Thoracic aorta (tissue), 2 donors: ENCODE data around the gene RGS16. TPM values are rescaled to one million over a fixed set of nuclear protein-coding genes. Genes with fewer than 3 reads are reported as not detected.

Experiments
- ATAC-seq: fragments of 150-250 bp; one replicate; pipeline ENCODE4 v1.8.0; 2017; ENCODE audit warnings: low read depth; ENCODE audit not compliant: insufficient number of reproducible peaks, low FRiP score
- DNase-seq: peaks from one replicate; pipeline ENCODE4 v3.0.0-alpha.2; 2020; ENCODE audit warnings: low spot score
- H3K27ac ChIP-seq, 2 donors: fragments of 200-600 bp; sonication (generic); 1 replicate in 1 of 2; 2 replicates in 1 of 2; pipeline ENCODE4 v1.5.1; 2016; ENCODE audit warnings: mild to moderate bottlenecking in 2 of 2, moderate library complexity in 2 of 2
- H3K27me3 ChIP-seq: fragments of 200-600 bp; sonication (generic); replicated peaks from 2 replicates; pipeline ENCODE4 v1.6.0; 2016; ENCODE audit warnings: mild to moderate bottlenecking; ENCODE audit not compliant: insufficient read depth
- H3K36me3 ChIP-seq: fragments of 200-600 bp; sonication (generic); one replicate; pipeline ENCODE4 v1.5.1; 2016
- H3K4me1 ChIP-seq, 2 donors: fragments of 200-600 bp; sonication (generic); 1 replicate in 1 of 2; 2 replicates in 1 of 2; pipeline versions ENCODE4 v1.5.1 to v1.6.0; 2016; ENCODE audit warnings: low read depth in 2 of 2, mild to moderate bottlenecking in 1 of 2; ENCODE audit not compliant: control insufficient read depth in 1 of 2
- H3K4me3 ChIP-seq: fragments of 200-600 bp; sonication (generic); 2 replicates; pipeline ENCODE4 v1.5.1; 2016; ENCODE audit warnings: mild to moderate bottlenecking
- H3K9me3 ChIP-seq: fragments of 200-600 bp; sonication (generic); 2 replicates; pipeline ENCODE4 v1.5.1; 2016
- CTCF ChIP-seq: fragments of 200-600 bp; sonication (generic); IDR thresholded peaks from one replicate; pipeline ENCODE4 v1.5.1; 2019; ENCODE audit warnings: antibody characterized with exemption
- total RNA-seq, 2 donors: library from RNA; depleted of rRNA; stranded (reverse); fragments of >200 nt; gene quantifications; one replicate each; pipeline versions ENCODE4 v1.1.0 to v1.2.3, GENCODE V29; 2016

RGS16 gene
- total RNA-seq, 2 donors from 2014 or later, result 8.8 to 15.2 TPM

DNA sequence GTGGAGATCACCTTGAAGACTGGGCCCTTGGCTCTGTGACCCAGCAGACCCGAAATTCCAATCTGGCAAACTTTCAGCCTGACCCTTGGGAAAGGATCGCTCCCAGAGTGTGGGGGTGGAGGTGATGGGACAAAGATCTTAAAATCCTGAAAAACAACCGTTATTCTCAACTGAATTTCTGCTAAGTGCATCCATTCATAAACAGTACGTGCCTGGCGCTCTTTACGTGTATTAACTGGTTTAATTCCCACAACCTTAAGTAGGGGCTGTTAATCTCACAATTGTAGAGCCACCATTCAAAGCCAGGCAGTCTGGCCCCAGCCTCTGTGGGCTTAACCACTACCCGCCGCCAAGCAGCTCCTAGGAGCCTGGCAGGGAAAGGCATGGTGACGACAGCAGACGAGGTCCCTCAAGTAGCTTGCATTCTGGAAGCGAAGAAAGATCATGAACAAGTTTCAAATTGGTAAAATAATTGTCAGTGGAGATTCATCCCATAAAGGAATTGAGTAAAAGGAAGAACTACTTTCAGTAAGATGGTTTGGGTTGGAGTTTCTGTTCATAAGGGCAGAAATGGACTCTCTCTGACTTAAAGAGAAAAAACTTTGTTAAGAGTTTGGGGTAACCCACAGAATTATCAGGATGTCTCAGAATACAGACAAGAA lies 11.4 kb upstream of the RGS16 start:
- H3K27me3 ChIP-seq, result no peaks in the 10 kb centered on the region
- no peaks in the 10 kb centered on the region for H3K9me3 ChIP-seq
- TF ChIP-seq CTCF, result no peak
- DNase-seq (peak; percentile 43), ATAC-seq (peak; percentile 31)
- H3K4me1 ChIP-seq, result peaks cover 23 to 40% of the 10 kb centered on the region in 2 donors
- peak overlapping the region; percentile 92 to 97 for H3K27ac ChIP-seq
- H3K36me3 ChIP-seq, result no peaks in the 10 kb centered on the region
- H3K4me3 ChIP-seq, result peak overlapping the region; percentile 71

DNA sequence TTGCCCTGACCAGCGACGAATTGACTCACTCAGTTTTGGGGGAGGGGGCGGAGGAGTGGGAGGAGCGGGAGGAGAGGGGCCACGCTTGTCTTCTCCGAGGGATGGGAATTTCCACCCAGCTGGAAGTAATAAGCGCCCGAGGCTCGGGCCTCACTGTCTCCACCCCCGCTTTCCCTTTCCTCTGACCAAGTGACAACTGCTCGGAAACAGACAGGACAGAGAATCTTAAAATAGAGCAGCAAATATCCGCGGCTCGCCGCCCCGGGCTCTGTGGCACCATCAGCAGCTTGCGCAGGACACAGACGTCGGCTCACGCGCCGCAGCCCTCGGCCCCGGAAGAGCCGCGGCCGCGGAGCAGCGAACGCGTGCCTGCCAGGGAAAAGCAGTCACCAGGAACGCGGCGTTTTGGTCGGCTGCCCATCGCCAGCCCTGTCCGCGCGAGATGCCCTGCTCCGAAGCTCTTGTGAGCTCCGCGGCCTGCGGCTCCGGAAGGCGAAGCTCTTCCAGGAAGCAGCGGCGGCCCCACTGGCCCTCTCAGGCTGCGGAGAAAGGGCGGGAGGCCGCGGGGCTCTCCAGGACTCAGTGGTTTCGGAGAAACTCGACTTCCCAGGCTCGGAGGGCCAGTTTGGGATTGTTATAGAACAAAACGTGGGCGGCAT lies 10.7 kb upstream of the RGS16 start:
- ATAC-seq (peak; percentile 67), DNase-seq (peak; percentile 58)
- peak overlapping the region; percentile 71 for H3K4me3 ChIP-seq
- peaks cover 23 to 40% of the 10 kb centered on the region in 2 donors for H3K4me1 ChIP-seq
- no peaks in the 10 kb centered on the region for H3K9me3 ChIP-seq
- TF ChIP-seq CTCF, result no peak
- H3K27ac ChIP-seq, result peak overlapping the region; percentile 92 to 97
- H3K27me3 ChIP-seq, result no peaks in the 10 kb centered on the region
- no peaks in the 10 kb centered on the region for H3K36me3 ChIP-seq

GRCh38 chr1:182611787-182612186 lies 7.6 kb upstream of the RGS16 start:
- ATAC-seq, result no peak

DNA sequence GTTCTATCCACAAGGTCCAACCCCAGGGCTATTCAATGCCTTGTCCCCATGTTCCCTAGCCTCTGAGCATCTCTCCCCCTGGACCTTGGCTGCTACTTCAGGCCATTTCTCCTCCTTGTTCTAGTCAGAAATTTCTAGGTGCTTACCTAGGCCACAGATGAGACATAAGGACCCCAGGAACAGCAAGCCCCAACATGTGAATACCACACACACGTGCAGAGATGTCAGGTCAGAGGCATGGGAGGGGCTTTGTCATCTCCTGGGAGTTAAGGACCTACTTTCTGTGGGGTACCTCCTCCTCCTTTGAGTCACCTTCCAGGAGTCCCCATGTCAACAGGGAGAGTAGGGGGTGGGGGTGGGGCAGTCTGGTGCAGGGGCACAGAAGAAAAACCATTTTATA lies 7.1 kb upstream of the RGS16 start:
- H3K27ac ChIP-seq, result no peak overlapping the region
- peaks cover 10 to 18% of the 10 kb centered on the region in 2 donors for H3K4me1 ChIP-seq
- ATAC-seq (no peak), DNase-seq (no peak)
- H3K4me3 ChIP-seq, result no peak overlapping the region
- H3K9me3 ChIP-seq, result no peaks in the 10 kb centered on the region
- no peak for TF ChIP-seq CTCF
- no peaks in the 10 kb centered on the region for H3K27me3 ChIP-seq
- no peaks in the 10 kb centered on the region for H3K36me3 ChIP-seq

More at GRCh38 chr1:182611787-182612186, 7.6 kb upstream of the RGS16 start:
- no peak for DNase-seq
- TF ChIP-seq CTCF, result no peak
- Histone ChIP-seq H3K9me3 (no peaks in the 10 kb centered on the region), H3K4me3 (no peak overlapping the region), H3K27me3 (no peaks in the 10 kb centered on the region), H3K27ac (no peak overlapping the region), H3K36me3 (no peaks in the 10 kb centered on the region), H3K4me1 (peaks cover 15 to 23% of the 10 kb centered on the region in 2 donors)

DNA sequence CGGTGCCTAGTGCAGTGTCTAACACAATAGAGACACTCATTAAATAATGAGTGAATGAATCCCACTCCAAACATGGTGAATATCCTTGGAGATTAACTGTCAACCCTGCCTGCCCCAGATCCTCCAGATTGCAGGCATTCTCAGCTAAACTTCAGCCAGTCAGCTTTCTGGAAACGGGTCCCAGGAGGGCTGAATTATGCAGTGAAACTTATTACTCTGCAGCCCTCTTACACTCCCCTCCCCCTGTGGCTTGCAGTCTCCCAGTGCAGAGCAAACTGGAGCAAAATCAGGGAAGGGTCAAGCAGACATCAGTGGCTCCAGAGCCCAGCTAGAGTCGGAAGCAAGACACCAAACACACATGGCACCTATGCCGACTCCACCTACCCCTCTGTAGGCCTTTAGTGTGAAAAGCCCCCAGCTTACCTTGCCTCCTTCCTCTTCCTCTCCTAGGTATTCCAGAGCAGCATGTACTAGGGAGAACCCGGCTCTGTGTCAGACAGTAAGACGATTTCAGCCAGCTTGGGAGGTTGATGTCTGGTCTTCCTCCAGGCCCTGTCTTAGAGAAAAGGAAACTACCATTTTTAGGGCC lies 6.5 kb upstream of the RGS16 start:
- no peak for TF ChIP-seq CTCF
- no peak overlapping the region for H3K4me3 ChIP-seq
- no peak for ATAC-seq
- no peaks in the 10 kb centered on the region for H3K9me3 ChIP-seq
- no peak overlapping the region for H3K27ac ChIP-seq
- no peak for DNase-seq
- peaks cover 8 to 12% of the 10 kb centered on the region in 2 donors for H3K4me1 ChIP-seq
- no peaks in the 10 kb centered on the region for H3K27me3 ChIP-seq
- no peaks in the 10 kb centered on the region for H3K36me3 ChIP-seq
